Myocyte (in vitro differentiated cells): ENCODE measurements around the gene SLC47A2. TPM values are rescaled to one million over a fixed set of nuclear protein-coding genes. Genes with fewer than 3 reads are reported as not detected.

Experiments
- DNase-seq: peaks from one replicate; pipeline ENCODE4 v3.0.0-alpha.2; 2012; ENCODE audit warnings: low read depth
- total RNA-seq: library from RNA; depleted of rRNA; stranded (reverse); fragments of >200 nt; gene quantifications from 2 replicates; pipeline ENCODE4 v1.2.3, GENCODE V29; 2014

Gene SLC47A2
- total RNA-seq, 1 donor from 2014 or later: 3.8 TPM

- peak; percentile 8 for DNase-seq
Measured at GRCh38 chr17:19646788-19647696, 69.3 kb downstream of the SLC47A2 start.

DNA sequence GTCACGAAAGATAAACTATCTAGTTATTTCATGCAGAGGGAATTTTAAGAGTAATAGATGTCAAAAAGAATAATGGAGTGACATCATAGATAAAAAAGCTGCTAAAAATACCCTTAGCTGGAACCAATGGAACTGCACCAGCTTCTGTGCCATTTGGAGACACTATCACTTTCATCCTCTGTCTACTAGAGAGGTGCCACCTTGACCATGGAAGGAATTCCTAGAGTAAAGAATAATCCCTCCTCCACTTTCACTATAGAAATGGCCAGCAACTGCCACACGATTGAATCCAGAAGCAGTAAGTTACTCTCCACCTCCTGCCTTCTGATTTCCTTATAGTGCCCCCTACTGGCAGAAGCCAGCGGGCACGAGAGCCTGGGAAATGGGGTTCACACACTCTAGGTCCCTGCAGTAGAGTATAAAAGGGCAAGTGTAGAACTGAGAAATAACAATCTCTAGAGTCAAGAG, 70.6 kb downstream of the SLC47A2 start:
- peak; percentile 22 for DNase-seq

DNA sequence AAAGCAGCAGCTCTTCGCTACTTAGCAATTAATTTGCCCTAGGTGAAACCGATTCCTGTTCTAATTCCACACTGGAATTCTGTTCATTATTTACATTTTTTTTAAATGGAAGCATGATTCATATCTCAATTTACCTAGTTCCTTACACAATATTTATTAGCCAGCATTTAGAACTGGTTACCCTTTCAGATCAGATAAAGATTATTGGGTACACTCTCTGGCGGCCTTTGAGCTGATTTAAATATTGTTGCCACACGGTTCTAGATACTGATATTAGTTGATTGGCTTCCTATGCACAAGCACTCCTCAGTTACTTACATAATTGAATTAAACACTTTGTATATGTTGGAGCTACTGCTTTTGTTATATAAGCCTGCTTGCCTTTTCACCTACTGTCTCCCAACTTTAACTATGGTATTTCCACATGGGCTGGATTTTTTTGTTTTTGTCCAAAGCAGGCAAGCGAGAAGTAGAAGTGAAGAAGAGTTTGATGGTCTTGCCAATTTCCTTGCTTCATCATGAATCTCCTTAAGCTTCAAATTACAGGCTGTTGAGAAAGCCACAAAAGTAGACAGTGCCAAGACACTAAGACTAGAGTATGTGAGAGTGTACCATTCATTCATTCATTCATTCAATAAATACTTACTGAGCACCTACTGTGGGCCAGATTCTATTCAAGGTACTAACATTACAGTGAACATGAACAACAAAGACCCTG, 71.7 kb downstream of the SLC47A2 start:
- no peak for DNase-seq

GRCh38 chr17:19642373-19642893, 74.0 kb downstream of the SLC47A2 start:
- DNase-seq: no peak

DNA sequence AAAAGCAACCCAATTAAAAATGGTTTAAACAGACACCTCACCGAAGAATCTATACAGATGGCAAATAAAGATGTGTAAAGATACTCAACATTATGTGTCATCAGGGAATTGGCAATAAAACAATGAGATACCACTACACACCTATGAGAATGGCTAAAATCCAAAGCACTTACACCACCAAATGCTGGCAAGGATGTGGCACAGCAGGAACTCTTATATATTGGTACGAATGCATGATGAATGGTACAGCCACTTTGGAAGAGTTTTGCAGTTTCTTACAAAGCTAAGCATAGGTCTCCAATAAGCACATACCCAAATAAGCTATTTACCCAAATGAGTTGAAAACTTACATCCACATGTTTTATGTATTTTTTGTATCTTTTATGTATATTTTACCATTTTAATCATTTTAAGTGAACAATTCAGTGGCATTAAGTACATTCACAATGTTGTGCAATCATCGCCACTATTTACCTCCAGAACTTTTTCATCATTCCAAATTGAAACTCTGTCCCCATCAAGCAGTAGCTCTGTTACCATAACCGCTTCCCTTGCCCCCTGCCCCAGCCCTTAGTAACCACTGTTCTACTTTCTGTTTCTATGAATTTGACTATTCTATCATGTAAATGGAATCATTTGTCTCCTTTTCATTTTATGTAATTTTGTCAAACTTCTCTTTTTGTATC, 74.6 kb downstream of the SLC47A2 start:
- DNase-seq: no peak

- DNase-seq: no peak
Measured at GRCh38 chr17:19631905-19632304, 84.5 kb downstream of the SLC47A2 start.

DNA sequence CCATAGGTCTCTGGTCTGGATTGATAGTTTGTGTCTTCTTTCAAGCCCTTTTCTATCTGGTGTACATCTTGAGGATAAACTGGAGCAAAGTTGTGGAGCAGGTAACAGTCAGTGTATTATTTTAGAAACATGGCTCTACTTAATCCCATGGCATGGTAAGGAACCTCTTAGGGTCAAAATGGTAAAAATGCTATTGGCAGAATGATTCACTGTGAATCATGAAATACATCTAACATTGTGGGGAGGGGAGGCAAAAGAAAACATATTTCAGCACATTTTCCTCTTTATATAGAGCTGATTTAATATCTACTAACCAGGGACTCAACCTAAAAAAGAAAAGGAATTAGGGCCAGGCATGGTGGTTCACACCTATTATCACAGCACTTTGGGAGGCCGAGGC, 85.7 kb downstream of the SLC47A2 start:
- DNase-seq: no peak

DNA sequence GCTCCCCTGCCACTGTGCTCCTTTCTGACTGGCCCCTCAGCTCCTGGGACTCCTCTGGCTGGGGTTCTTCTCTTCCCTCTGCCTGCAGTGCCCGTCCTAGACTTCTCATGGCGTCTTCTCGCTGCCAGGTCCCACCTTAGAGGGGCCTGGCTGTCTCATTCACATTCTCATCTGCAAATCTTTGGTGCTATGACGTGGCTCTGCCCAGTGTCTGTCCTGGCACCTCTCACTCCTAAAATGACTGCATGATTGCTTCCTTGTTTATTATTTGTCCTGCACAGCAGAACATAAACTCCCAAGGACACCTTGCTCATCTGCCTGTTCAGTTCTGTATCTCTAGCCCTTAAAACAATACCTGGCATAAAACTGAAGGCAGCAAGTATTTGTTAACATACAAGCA, 86.3 kb downstream of the SLC47A2 start:
- DNase-seq: no peak

DNA sequence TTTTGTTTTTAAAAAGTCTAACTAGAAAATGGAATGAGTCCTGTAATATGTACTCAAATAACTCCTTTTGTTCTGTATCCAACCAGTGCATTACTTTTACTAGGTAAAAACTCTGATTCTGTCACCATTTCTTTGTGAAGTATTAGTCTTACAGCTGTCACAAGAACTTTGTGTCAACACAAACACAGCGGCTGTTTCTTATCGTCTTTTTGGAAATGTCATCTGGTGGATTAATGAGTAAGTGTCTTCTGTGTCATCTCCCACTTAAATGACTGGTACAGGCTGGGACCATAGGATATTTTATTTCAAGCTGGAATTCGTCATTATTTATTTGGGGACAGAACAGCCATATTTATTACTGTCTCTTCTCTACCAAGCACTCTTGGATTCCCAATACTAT, 86.9 kb downstream of the SLC47A2 start:
- peak; percentile 36 for DNase-seq

Other genes with a start within 250 kb of the SLC47A2 start
- 0.24 and 2.2 TPM in 2 replicates for gene SLC47A1, start 182.7 kb downstream of the SLC47A2 start, total RNA-seq
- 102 and 137 TPM in 2 replicates for gene ALDH3A2, start 67.8 kb downstream of the SLC47A2 start, total RNA-seq
- gene ALDH3A1, start 31.7 kb upstream of the SLC47A2 start, total RNA-seq: 2.8 and 3.4 TPM in 2 replicates
- 10.2 and 18.0 TPM in 2 replicates for gene ULK2, start 151.4 kb upstream of the SLC47A2 start, total RNA-seq